Gastroesophageal sphincter (tissue), 4 donors: ENCODE data around the gene SDHAF3. TPM values are rescaled to one million over a fixed set of nuclear protein-coding genes. Genes with fewer than 3 reads are reported as not detected.
"Not testable (repeated sequence)": the region's sequence is repeated elsewhere in the genome, so short reads cannot be mapped to it uniquely, and the experiment has no call there.

Experiments
- ATAC-seq: fragments of 150-250 bp; one replicate; pipeline ENCODE4 v1.9.1; 2016; ENCODE audit warnings: mild to moderate bottlenecking, moderate library complexity
- H3K27ac ChIP-seq, 4 donors: fragments of 200-600 bp; sonication (generic) in 3 of 4; 1 replicate in 3 of 4; 2 replicates in 1 of 4; pipeline ENCODE4 v1.5.1; 2016 to 2019
- H3K27me3 ChIP-seq: fragments of 200-600 bp; sonication (generic); one replicate; pipeline ENCODE4 v1.5.1; 2019
- H3K36me3 ChIP-seq, 2 donors: fragments of 200-600 bp; sonication (generic); one replicate each; pipeline ENCODE4 v1.5.1; 2019; ENCODE audit warnings: control low read depth in 1 of 2
- H3K4me1 ChIP-seq, 3 donors: fragments of 200-600 bp; sonication (generic); 1 replicate in 2 of 3; 2 replicates in 1 of 3; pipeline ENCODE4 v1.5.1; 2016 to 2019; ENCODE audit warnings: control low read depth in 2 of 3
- H3K4me3 ChIP-seq, 2 donors: fragments of 200-600 bp; sonication (generic); one replicate each; pipeline ENCODE4 v1.5.1; 2019; ENCODE audit warnings: mild to moderate bottlenecking in 1 of 2, moderate library complexity in 1 of 2
- H3K9me3 ChIP-seq, 3 donors: fragments of 200-600 bp; sonication (generic); one replicate each; pipeline ENCODE4 v1.5.1; 2017 to 2019; ENCODE audit warnings: control low read depth in 2 of 3
- EP300 ChIP-seq: sonication (generic); formaldehyde crosslinking; IDR thresholded peaks from one replicate; pipeline ENCODE4 v1.6.1; 2017; ENCODE audit warnings: antibody characterized with exemption, mild to moderate bottlenecking
- POLR2A ChIP-seq, 2 donors: fragments of 450-650 bp; IDR thresholded peaks; one replicate each; pipeline ENCODE4 v1.6.1; 2017; ENCODE audit warnings: antibody characterized with exemption in 2 of 2, mild to moderate bottlenecking in 2 of 2, moderate library complexity in 1 of 2
- POLR2AphosphoS5 ChIP-seq: sonication (generic); formaldehyde crosslinking; IDR thresholded peaks from one replicate; pipeline ENCODE4 v1.6.1; 2017; ENCODE audit warnings: antibody characterized with exemption
- WGBS, 2 donors: methylation state at CpG; one replicate each; pipeline ENCODE4 v1.1.5; 2018; ENCODE audit warnings: low coverage in 1 of 2; 5-methylcytosine and 5-hydroxymethylcytosine counted together
- total RNA-seq, 4 donors: library from RNA; depleted of rRNA; stranded (reverse); fragments of >200 nt; gene quantifications; one replicate each; pipeline ENCODE4 v1.1.0, GENCODE V29; 2016
- TF ChIP-seq, protein P1 (sequence below), 4 experiments: fragments of 200-600 bp in 2 of 4; fragments of 450-650 bp in 2 of 4; sonication (generic) in 1 of 4; IDR thresholded peaks; one replicate each; pipeline ENCODE4 v1.5.1; 2017 to 2019; ENCODE audit warnings: antibody characterized with exemption in 4 of 4, mild to moderate bottlenecking in 2 of 4, moderate library complexity in 2 of 4

The SDHAF3 gene
- 1 to 10 TPM; 6.9 to 8.5 (median 7.2) TPM for total RNA-seq

DNA sequence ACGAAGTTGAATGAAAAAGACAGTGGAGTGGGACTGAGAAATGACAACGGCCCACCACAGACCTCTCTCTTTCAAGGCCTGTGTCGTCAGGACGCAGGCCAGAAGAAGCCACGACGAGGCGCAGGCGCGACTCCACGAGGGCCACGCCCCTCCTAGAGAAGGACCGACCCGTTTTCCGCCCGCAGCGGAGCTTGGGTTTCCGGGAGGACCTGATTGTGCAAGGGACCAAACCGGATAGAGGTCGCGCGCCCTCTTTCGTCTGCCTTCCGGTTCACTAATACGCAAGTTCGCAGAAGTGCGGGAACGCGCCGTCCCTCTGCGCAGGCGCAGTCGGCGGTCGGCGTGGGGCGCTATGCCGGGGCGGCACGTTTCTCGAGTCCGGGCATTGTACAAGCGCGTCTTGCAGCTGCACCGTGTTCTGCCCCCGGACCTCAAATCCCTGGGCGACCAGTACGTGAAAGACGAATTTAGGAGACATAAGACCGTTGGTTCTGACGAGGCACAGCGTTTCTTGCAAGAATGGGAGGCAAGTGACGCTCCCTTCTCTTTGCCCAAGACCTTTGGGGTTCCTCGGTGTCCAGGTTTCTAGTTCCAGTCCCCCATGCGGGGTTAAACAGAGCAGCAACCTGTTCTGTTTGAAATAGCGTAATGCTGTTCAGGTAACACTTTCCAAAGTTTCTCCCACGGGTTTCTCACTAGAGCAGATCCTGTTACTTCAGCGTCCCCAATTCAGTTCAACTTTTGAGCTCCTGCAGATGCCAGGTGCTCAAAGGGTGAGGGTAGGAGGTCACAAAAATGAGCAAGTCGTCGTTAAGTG, at the start of gene SDHAF3:
Gene SDHAF3 (plus strand): TSS at position 327 of the 817 bp plus-strand sequence. CDS start 26 bp downstream, at position 353.
- no peaks in the 10 kb centered on the region for H3K36me3 ChIP-seq
- no peaks in the 10 kb centered on the region for H3K9me3 ChIP-seq
- TF ChIP-seq POLR2A (IDR thresholded peaks at IDR 0.05) = peak; percentile 59 to 67
- TF ChIP-seq, protein P1, sequence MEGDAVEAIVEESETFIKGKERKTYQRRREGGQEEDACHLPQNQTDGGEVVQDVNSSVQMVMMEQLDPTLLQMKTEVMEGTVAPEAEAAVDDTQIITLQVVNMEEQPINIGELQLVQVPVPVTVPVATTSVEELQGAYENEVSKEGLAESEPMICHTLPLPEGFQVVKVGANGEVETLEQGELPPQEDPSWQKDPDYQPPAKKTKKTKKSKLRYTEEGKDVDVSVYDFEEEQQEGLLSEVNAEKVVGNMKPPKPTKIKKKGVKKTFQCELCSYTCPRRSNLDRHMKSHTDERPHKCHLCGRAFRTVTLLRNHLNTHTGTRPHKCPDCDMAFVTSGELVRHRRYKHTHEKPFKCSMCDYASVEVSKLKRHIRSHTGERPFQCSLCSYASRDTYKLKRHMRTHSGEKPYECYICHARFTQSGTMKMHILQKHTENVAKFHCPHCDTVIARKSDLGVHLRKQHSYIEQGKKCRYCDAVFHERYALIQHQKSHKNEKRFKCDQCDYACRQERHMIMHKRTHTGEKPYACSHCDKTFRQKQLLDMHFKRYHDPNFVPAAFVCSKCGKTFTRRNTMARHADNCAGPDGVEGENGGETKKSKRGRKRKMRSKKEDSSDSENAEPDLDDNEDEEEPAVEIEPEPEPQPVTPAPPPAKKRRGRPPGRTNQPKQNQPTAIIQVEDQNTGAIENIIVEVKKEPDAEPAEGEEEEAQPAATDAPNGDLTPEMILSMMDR (IDR thresholded peaks at IDR 0.05) = peak in 2 of 4 experiments; percentile 6 to 44
- no peak for TF ChIP-seq EP300
- TF ChIP-seq POLR2AphosphoS5 = peak; percentile 91
- peak within 1 kb of the TSS; percentile 39 to 62 for H3K4me3 ChIP-seq
- no peaks in the 10 kb centered on the region for H3K27me3 ChIP-seq
- 1 to 2% methylated on average over 14 to 20 of the region's 59 CpGs for WGBS, 2 donors
- H3K27ac ChIP-seq = peak within 1 kb of the TSS in 3 of 4 donors; percentile 80 to 84 (median 81)
- ATAC-seq = peak; percentile 99
- peaks cover 0 to 17% (median 7%) of the 10 kb centered on the region in 3 donors for H3K4me1 ChIP-seq

DNA sequence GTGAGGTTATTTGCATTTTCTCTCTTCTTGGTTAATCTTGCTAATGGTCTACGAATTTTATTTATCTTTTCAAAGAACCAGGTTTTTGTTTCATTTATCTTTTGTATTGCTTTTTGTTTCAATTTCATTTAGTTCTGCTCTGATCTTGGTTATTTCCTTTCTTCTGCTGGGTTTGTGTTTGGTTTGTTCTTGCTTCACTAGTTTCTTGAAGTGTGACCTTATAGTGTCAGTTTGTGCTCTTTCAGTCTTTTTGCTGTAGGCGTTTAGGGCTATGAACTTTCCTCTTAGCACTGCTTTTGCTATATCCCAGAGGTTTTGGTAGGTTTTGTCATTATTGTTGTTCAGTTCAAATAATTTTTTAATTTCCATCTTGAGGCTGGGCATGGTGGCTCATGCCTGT, 45.5 kb upstream of the SDHAF3 start:
- 61% methylated on average over 2 of the region's 2 CpGs for WGBS, 2 donors
- not testable (repeated sequence) for H3K4me1 ChIP-seq, H3K4me3 ChIP-seq, H3K27ac ChIP-seq, ATAC-seq, H3K36me3 ChIP-seq
- peaks cover 0 to 27% (median 0%) of the 10 kb centered on the region in 3 donors for H3K9me3 ChIP-seq
- peaks cover 14% of the 10 kb centered on the region for H3K27me3 ChIP-seq

DNA sequence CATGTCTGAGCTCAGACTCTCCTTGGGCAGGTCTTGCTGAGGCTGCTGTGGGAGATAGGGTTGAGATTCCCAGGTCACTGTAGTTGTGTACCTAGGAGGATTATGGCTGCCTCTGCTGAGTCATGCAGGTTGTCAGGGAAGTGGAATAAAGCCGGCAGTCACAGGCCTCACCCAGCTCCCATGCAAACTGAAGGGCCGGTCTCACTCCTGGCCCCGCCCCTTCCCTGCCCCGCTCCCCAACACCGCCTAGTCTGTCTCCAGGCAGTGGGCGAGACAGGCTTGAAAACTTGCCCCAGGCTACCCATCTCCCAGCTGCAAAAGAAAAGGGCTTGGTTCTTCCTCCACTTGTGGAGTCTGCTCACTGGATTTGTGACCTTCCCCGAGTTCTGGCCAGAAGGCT, 41.6 kb upstream of the SDHAF3 start:
- no peak for ATAC-seq
- WGBS, 2 donors = 80% methylated on average over 1 of the region's 7 CpGs; no CpG with 5 or more reads in 1 of the 2 donors
- no peak overlapping the region for H3K4me3 ChIP-seq
- peaks cover 44% of the 10 kb centered on the region for H3K27me3 ChIP-seq
- H3K9me3 ChIP-seq = peaks cover 0 to 27% (median 0%) of the 10 kb centered on the region in 3 donors
- no peaks in the 10 kb centered on the region for H3K36me3 ChIP-seq
- H3K27ac ChIP-seq = no peak overlapping the region
- no peaks in the 10 kb centered on the region for H3K4me1 ChIP-seq
- TF ChIP-seq, protein P1 (IDR thresholded peaks at IDR 0.05) = no peak
- TF ChIP-seq POLR2A (IDR thresholded peaks at IDR 0.05) (no peak), EP300 (no peak), POLR2AphosphoS5 (no peak)

DNA sequence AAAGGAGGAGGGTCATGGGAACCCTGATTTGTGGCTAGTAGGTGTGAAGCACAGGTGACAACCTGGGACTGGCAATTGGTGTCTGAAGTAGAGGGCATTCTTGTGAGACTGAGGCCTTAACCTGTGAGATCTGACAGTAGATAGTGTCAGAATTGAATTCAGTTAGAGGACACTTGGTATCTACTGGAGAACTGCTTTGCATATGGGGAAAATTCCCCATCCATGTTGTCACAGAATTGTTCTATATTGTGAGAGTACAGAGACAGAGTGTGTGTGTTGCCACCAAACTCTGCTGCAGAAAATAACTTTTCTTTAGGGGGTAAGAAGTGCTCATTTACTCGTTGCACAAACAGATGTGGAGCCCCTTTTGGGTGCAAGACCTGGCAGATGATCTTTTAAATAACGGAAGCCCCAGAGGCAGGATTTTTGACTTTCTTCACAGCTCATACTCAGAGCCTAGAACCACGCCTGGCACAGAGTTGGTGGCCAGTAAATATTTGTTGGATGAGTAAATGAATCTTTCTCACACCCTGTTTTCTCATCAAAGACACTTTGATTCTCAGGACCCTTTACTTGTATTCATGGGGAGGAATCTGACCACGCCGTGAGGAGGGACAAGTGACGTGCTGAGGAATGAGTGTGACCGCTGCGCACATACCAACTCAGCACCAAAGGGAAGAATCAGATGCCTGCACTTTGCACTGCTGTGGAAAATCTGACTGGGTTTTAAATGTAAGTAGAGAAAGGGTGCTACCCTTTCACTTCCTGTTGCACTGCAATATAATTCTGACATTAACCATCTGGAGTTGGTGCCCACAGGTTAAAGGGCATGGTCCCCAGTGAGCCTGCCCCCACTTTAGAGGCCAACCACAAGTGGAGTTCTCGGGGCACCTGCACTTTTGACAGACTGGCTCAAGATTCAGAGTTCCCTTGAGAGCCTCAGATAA, 39.2 kb upstream of the SDHAF3 start:
- H3K4me3 ChIP-seq = no peak overlapping the region
- H3K4me1 ChIP-seq = no peaks in the 10 kb centered on the region
- H3K36me3 ChIP-seq = no peaks in the 10 kb centered on the region
- H3K9me3 ChIP-seq = peaks cover 0 to 13% (median 0%) of the 10 kb centered on the region in 3 donors
- H3K27ac ChIP-seq = no peak overlapping the region
- TF ChIP-seq EP300 (no peak), POLR2AphosphoS5 (no peak), POLR2A (IDR thresholded peaks at IDR 0.05) (no peak)
- TF ChIP-seq, protein P1 (IDR thresholded peaks at IDR 0.05) = no peak
- 61 to 75% methylated on average over 4 to 9 of the region's 9 CpGs for WGBS, 2 donors
- H3K27me3 ChIP-seq = peaks cover 46% of the 10 kb centered on the region
- no peak for ATAC-seq

DNA sequence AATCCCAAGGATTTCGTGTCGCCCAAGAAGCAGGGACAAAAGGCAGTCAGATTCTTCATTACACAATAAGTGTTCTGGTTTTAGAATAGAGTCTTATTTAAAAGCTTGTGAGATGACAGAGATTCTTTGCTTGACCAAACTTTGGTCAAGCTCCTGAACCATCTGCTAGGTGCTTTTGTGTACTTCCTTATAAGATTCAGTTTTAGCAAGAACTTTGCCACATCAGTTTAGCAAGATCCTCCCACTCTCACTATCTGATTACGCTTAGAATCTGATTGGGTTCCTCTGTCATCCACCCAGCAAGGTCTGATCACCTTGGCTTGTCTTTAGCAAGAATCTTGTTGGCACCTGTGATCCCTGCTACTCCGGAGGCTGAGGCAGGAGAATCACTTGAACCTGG, 38.2 kb upstream of the SDHAF3 start:
- Histone ChIP-seq H3K4me3 (no peak overlapping the region), H3K4me1 (no peaks in the 10 kb centered on the region), H3K36me3 (no peaks in the 10 kb centered on the region), H3K27ac (no peak overlapping the region), H3K27me3 (peaks cover 50% of the 10 kb centered on the region), H3K9me3 (peaks cover 0 to 6% (median 0%) of the 10 kb centered on the region in 3 donors)
- 89 to 92% methylated on average over 2 to 4 of the region's 4 CpGs for WGBS, 2 donors
- TF ChIP-seq EP300 (no peak), POLR2A (IDR thresholded peaks at IDR 0.05) (no peak), POLR2AphosphoS5 (no peak)
- TF ChIP-seq, protein P1 (IDR thresholded peaks at IDR 0.05) = no peak
- ATAC-seq = no peak
